Ovary (tissue), 9 donors: Measurements from ENCODE around the gene SLC9A7. TPM values are rescaled to one million over a fixed set of nuclear protein-coding genes. Genes with fewer than 3 reads are reported as not detected.

Experiments used
- DNase-seq, 5 donors: peaks; one replicate each; pipeline ENCODE4 v3.0.0-alpha.2; 2019 to 2020
- H3K27ac ChIP-seq, 2 donors: fragments of 200-600 bp; one replicate each; pipeline versions ENCODE4 v1.5.1 to v1.8.0; 2019 to 2022
- H3K27me3 ChIP-seq: fragments of 200-600 bp; one replicate; pipeline ENCODE4 v1.8.0; 2022
- H3K36me3 ChIP-seq: fragments of 200-600 bp; sonication (generic); one replicate; pipeline ENCODE4 v1.5.1; 2019
- H3K4me1 ChIP-seq: one replicate; pipeline ENCODE4 v1.8.1; 2013; ENCODE audit warnings: mild to moderate bottlenecking, moderate library complexity; ENCODE audit not compliant: insufficient read depth
- H3K4me3 ChIP-seq: fragments of 200-600 bp; sonication (generic); one replicate; pipeline ENCODE4 v1.5.1; 2017
- H3K9me3 ChIP-seq, 2 donors: fragments of 200-600 bp in 1 of 2; sonication (generic) in 1 of 2; one replicate each; pipeline versions ENCODE4 v1.5.1 to v1.8.1; 2013 to 2019; ENCODE audit warnings: mild to moderate bottlenecking in 1 of 2, moderate library complexity in 1 of 2
- EP300 ChIP-seq: sonication (generic); formaldehyde crosslinking; IDR thresholded peaks from one replicate; pipeline ENCODE4 v1.6.1; 2017; ENCODE audit warnings: antibody characterized with exemption
- POLR2A ChIP-seq: fragments of 450-650 bp; IDR thresholded peaks from one replicate; pipeline ENCODE4 v1.6.1; 2017; ENCODE audit warnings: antibody characterized with exemption, mild to moderate bottlenecking, moderate library complexity
- WGBS, 3 donors: extraction: QIAGEN DNeasy Blood & Tissue Kit in 1 of 3; methylation state at CpG; one replicate each; pipeline versions ENCODE4 v1.1.5 to v1.1.7; 2013 to 2017; 5-methylcytosine and 5-hydroxymethylcytosine counted together
- intact Hi-C, 4 donors: fragments of 100-400 bp; cut with DNase I; formaldehyde crosslinking; loops; one replicate each; pipeline versions ENCODE4 v1.11.0 to v1.15.1; 2022 to 2023
- polyA plus RNA-seq, 2 donors: library from polyadenylated mRNA; stranded (reverse); fragments of 200-250 nt in 1 of 2; fragments of 350-450 nt in 1 of 2; fragmentation: Illumina TruSeq in 1 of 2; extraction: RNeasy Lipid Tissue Mini Kit (QIAGEN cat#74804) in 1 of 2; gene quantifications; one replicate each; pipeline ENCODE4 v1.2.3, GENCODE V29; 2013 to 2014
- total RNA-seq, 7 donors: library from RNA; depleted of rRNA in 2 of 7; stranded (reverse); fragments of >200 nt in 2 of 7; fragmentation: NEBNext Ultra II Directional in 3 of 7; extraction: Animal tissue kit (Norgen Biotek cat#: 25700) in 3 of 7; gene quantifications; one replicate each; pipeline versions ENCODE4 v1.1.0 to v1.2.4, GENCODE V29; 2016 to 2023
- TF ChIP-seq, protein P1 (sequence below), 3 donors: fragments of 450-650 bp in 2 of 3; fragments of 200-600 bp in 1 of 3; IDR thresholded peaks; one replicate each; pipeline versions ENCODE4 v1.5.1 to v1.8.0; 2016 to 2022; ENCODE audit warnings: antibody characterized with exemption in 3 of 3, mild to moderate bottlenecking in 1 of 3
- donor health status: DM: no; HTN: no; CAD: no; lungs with moderate emphysema.
- donor health status: DM: no; HTN: no; CAD: no.
- donor health status: Bipolar disorder and iron deficiency.
- donor health status: DM: yes; HTN: yes; CAD: no.
- donor health status: DM: no; HTN: no; CAD: no.
- donor health status: DM: yes; HTN: yes; CAD: no.

Gene SLC9A7
- total and polyA plus RNA-seq, 9 donors: 2.2 to 22.3 (median 9.1) TPM

DNA sequence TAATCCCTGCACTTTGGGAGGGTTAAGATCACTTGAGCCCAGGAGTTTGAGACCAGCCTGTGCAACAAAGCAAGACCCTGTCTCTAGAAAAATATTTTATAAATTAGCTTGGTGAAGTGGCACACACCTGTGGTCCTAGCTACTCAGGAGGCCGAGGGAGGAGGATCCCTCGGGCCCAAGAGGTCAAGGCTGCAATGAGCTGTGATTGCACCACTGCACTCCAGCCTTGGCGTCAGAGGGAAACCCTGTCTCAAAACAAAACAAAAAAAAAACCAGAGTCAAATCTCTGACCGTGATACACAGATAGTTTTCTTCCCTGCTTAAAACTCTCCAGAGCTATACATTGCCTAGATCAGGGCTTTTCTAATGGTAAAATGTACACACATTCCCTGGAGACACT is 131.9 kb downstream of the SLC9A7 start:
- intact Hi-C loops: no loop called here
- Histone ChIP-seq H3K4me1 (peaks cover 11% of the 10 kb centered on the region), H3K9me3 (no peaks in the 10 kb centered on the region), H3K27me3 (no peaks in the 10 kb centered on the region), H3K36me3 (no peaks in the 10 kb centered on the region), H3K4me3 (no peak overlapping the region), H3K27ac (peak overlapping the region in 1 of 2 donors; percentile 35)
- TF ChIP-seq EP300 (no peak), POLR2A (no peak)
- TF ChIP-seq, protein P1, sequence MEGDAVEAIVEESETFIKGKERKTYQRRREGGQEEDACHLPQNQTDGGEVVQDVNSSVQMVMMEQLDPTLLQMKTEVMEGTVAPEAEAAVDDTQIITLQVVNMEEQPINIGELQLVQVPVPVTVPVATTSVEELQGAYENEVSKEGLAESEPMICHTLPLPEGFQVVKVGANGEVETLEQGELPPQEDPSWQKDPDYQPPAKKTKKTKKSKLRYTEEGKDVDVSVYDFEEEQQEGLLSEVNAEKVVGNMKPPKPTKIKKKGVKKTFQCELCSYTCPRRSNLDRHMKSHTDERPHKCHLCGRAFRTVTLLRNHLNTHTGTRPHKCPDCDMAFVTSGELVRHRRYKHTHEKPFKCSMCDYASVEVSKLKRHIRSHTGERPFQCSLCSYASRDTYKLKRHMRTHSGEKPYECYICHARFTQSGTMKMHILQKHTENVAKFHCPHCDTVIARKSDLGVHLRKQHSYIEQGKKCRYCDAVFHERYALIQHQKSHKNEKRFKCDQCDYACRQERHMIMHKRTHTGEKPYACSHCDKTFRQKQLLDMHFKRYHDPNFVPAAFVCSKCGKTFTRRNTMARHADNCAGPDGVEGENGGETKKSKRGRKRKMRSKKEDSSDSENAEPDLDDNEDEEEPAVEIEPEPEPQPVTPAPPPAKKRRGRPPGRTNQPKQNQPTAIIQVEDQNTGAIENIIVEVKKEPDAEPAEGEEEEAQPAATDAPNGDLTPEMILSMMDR (IDR thresholded peaks at IDR 0.05): no peak
- peak in 2 of 5 donors; percentile 21 to 54 for DNase-seq
- 28 to 47% (median 44%) methylated on average over 4 of the region's 4 CpGs for WGBS, 3 donors

DNA sequence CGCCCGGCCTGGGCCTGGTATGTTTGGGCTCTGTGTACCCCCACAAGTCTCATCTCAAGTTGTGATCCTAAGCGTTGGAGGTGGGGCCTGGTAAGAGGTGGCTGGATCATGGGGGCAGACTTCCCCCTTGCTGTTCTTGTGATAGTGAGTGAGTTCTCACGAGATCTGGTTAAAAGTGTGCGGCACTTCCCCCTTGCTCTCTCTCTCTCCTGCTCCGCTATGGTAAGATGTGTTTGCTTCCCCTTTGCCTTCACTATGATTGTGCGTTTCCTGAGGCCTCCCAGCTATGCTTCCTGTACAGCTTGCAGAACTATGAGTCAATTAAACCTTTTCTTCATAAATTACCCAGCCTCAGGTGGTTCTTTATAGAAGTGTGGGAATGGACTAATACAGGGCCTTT is 132.4 kb downstream of the SLC9A7 start:
- intact Hi-C loops: no loop called here
- Histone ChIP-seq H3K36me3 (no peaks in the 10 kb centered on the region), H3K9me3 (no peaks in the 10 kb centered on the region), H3K27me3 (no peaks in the 10 kb centered on the region), H3K27ac (peak overlapping the region in 1 of 2 donors; percentile 35), H3K4me1 (peaks cover 11% of the 10 kb centered on the region), H3K4me3 (no peak overlapping the region)
- 76 to 85% (median 82%) methylated on average over 7 of the region's 7 CpGs for WGBS, 3 donors
- TF ChIP-seq, protein P1 (IDR thresholded peaks at IDR 0.05): no peak
- TF ChIP-seq EP300: no peak
- DNase-seq: no peak

DNA sequence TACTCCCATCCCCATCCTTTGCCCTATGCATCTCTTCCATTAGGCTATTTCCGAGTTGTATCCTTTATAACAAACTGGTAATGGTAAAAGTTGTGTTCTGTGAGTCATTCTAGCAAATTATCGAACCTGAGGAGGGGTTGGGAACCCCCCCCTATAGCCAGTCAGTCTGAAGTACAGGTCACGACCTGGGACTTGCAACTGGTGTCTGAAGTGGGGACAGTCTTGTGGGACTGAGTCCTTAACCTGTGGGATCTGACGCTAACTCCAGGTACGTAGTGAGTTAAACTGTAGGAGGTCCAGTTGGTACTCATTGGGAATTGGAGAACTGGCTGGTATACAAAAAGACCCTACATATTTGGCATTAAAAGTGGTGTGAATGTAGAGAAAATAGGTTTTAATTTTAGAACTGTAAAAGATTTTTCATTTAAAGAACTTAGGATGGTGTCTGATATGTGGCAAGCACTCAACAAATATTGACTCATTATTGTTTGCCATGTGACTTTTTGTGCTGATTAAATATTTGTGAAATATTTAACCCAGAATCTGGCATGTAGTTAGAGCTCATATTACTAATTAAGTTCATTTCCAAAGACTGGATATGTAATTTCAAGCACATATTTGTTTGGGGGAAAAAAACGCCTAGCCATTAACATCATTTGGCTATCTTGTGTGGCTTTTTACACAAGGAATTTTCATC is 134.7 kb downstream of the SLC9A7 start:
- Histone ChIP-seq H3K36me3 (no peaks in the 10 kb centered on the region), H3K4me3 (no peak overlapping the region), H3K27ac (no peak overlapping the region), H3K9me3 (no peaks in the 10 kb centered on the region), H3K4me1 (peaks cover 8% of the 10 kb centered on the region), H3K27me3 (no peaks in the 10 kb centered on the region)
- WGBS, 3 donors: 69 to 74% (median 72%) methylated on average over 6 of the region's 6 CpGs
- no peak for DNase-seq
- intact Hi-C loops: no loop called here
- TF ChIP-seq POLR2A (no peak), EP300 (no peak)
- TF ChIP-seq, protein P1 (IDR thresholded peaks at IDR 0.05): no peak

DNA sequence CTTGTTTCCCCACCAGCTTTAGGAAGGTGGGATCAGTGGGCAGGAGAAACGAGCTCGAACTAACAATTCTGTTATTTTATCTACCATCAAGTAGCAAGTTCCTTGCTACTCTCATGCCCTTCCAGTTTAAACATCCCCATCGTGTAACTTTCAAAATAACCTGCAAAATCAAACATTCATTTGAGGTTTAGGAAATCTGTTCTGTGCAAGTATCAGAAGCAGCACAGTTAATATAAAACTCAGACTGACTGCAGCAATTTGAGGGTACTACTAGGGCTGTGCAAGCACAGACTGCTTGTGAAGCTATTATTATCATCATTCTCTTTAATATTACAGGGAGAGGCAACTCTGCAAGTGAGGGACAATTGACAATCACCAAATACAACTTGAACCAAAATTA is 137.3 kb downstream of the SLC9A7 start:
- H3K36me3 ChIP-seq: no peaks in the 10 kb centered on the region
- intact Hi-C loops: no loop called here
- WGBS, 3 donors: 48 to 68% (median 48%) methylated on average over 3 of the region's 3 CpGs
- H3K9me3 ChIP-seq: no peaks in the 10 kb centered on the region
- no peak overlapping the region for H3K4me3 ChIP-seq
- H3K4me1 ChIP-seq: no peaks in the 10 kb centered on the region
- no peaks in the 10 kb centered on the region for H3K27me3 ChIP-seq
- DNase-seq: no peak
- no peak for TF ChIP-seq POLR2A
- no peak for TF ChIP-seq EP300
- TF ChIP-seq, protein P1 (IDR thresholded peaks at IDR 0.05): no peak
- H3K27ac ChIP-seq: no peak overlapping the region
